CD14-positive monocyte (primary cell): ENCODE results near the gene FKBP5. TPM values are rescaled to one million over a fixed set of nuclear protein-coding genes. Genes with fewer than 3 reads are reported as not detected.
A peak's percentile ranks its signal among the peaks of the same experiment; 100 is the strongest.

Source experiments
- DNase-seq, 3 donors: peaks; one replicate each; pipeline ENCODE4 v3.0.0-alpha.2; 2011 to 2022
- H2AFZ ChIP-seq: 2 replicates; pipeline ENCODE4 v1.6.0; 2012; ENCODE audit warnings: mild to moderate bottlenecking, low read depth, low read length, inconsistent platforms; ENCODE audit not compliant: insufficient read depth, poor library complexity, severe bottlenecking
- H3K27ac ChIP-seq, 2 donors: 1 replicate in 1 of 2; 2 replicates in 1 of 2; pipeline ENCODE4 v1.5.1; 2012 to 2013; ENCODE audit warnings: low read length in 2 of 2, control low read depth in 1 of 2, inconsistent platforms in 1 of 2, low read depth in 1 of 2, mild to moderate bottlenecking in 1 of 2
- H3K27me3 ChIP-seq, 2 donors: one replicate each; pipeline versions ENCODE4 v1.6.0 to v1.6.1; 2011 to 2013; ENCODE audit warnings: low read length in 2 of 2; ENCODE audit not compliant: control insufficient read depth in 2 of 2, insufficient read depth in 2 of 2
- H3K36me3 ChIP-seq, 2 donors: replicated peaks in 1 of 2; 1 replicate in 1 of 2; 2 replicates in 1 of 2; pipeline versions ENCODE4 v1.5.1 to v1.6.1; 2012 to 2013; ENCODE audit warnings: low read length in 2 of 2, control low read depth in 1 of 2, inconsistent platforms in 1 of 2, mild to moderate bottlenecking in 1 of 2; ENCODE audit not compliant: insufficient read depth in 2 of 2, control insufficient read depth in 1 of 2
- H3K4me1 ChIP-seq, 2 donors: 1 replicate in 1 of 2; 2 replicates in 1 of 2; pipeline versions ENCODE4 v1.5.1 to v1.6.1; 2012 to 2013; ENCODE audit warnings: low read length in 2 of 2, control low read depth in 1 of 2, inconsistent platforms in 1 of 2, mild to moderate bottlenecking in 1 of 2, moderate library complexity in 1 of 2; ENCODE audit not compliant: insufficient read depth in 2 of 2, control insufficient read depth in 1 of 2
- H3K4me2 ChIP-seq: replicated peaks from 2 replicates; pipeline ENCODE3; 2012; ENCODE audit warnings: low read length, moderate library complexity, mild to moderate bottlenecking; ENCODE audit not compliant: poor library complexity, severe bottlenecking; ENCODE audit errors: extremely low read depth
- H3K4me3 ChIP-seq, 3 experiments: fragments of 200-600 bp in 1 of 3; sonication (generic) in 1 of 3; replicated peaks in 1 of 3; 1 replicate in 2 of 3; 2 replicates in 1 of 3; pipeline ENCODE4 v1.5.1; 2011 to 2013; ENCODE audit warnings: low read length in 3 of 3, mild to moderate bottlenecking in 3 of 3, control low read depth in 2 of 3, low read depth in 2 of 3, inconsistent platforms in 1 of 3, moderate library complexity in 1 of 3
- H3K79me2 ChIP-seq: 2 replicates; pipeline ENCODE4 v1.6.0; 2012; ENCODE audit warnings: mild to moderate bottlenecking, control low read depth, inconsistent platforms, low read length, moderate library complexity; ENCODE audit not compliant: insufficient read depth
- H3K9ac ChIP-seq: 2 replicates; pipeline ENCODE4 v1.6.0; 2017; ENCODE audit warnings: low read length, mild to moderate bottlenecking; ENCODE audit not compliant: insufficient read depth, poor library complexity, severe bottlenecking
- H3K9me3 ChIP-seq, 2 donors: replicated peaks in 1 of 2; 1 replicate in 1 of 2; 2 replicates in 1 of 2; pipeline versions ENCODE4 v1.5.1 to v1.6.1; 2012 to 2013; ENCODE audit warnings: low read length in 2 of 2, control low read depth in 1 of 2; ENCODE audit not compliant: control insufficient read depth in 1 of 2, insufficient read depth in 1 of 2
- H4K20me1 ChIP-seq: 2 replicates; pipeline ENCODE4 v1.6.0; 2012; ENCODE audit warnings: mild to moderate bottlenecking, low read length, control low read depth, moderate library complexity; ENCODE audit not compliant: insufficient read depth
- H3K27ac Mint-ChIP-seq, 7 donors: one replicate each; pipeline ENCODE4 v1.8.0; 2020; ENCODE audit warnings: mild to moderate bottlenecking in 7 of 7, mixed read lengths in 7 of 7, moderate library complexity in 6 of 7, inconsistent platforms in 2 of 7
- H3K27me3 Mint-ChIP-seq, 3 donors: one replicate each; pipeline ENCODE4 v1.8.0; 2021 to 2022; ENCODE audit warnings: low read depth in 3 of 3, mild to moderate bottlenecking in 3 of 3, mixed read lengths in 3 of 3, moderate library complexity in 3 of 3, inconsistent platforms in 1 of 3
- H3K36me3 Mint-ChIP-seq, 2 donors: one replicate each; pipeline ENCODE4 v1.8.0; 2020; ENCODE audit warnings: mixed read lengths in 2 of 2, inconsistent platforms in 1 of 2, mild to moderate bottlenecking in 1 of 2
- H3K4me1 Mint-ChIP-seq: one replicate; pipeline ENCODE4 v1.8.0; 2020; ENCODE audit warnings: mild to moderate bottlenecking, mixed read lengths
- H3K4me3 Mint-ChIP-seq, 2 donors: one replicate each; pipeline ENCODE4 v1.8.0; 2020; ENCODE audit warnings: mild to moderate bottlenecking in 2 of 2, mixed read lengths in 2 of 2, moderate library complexity in 1 of 2
- H3K9me3 Mint-ChIP-seq, 7 donors: one replicate each; pipeline ENCODE4 v1.8.0; 2020 to 2022; ENCODE audit warnings: mixed read lengths in 7 of 7, mild to moderate bottlenecking in 6 of 7, moderate library complexity in 6 of 7, inconsistent platforms in 2 of 7
- CTCF ChIP-seq: fragments of 200-600 bp; IDR thresholded peaks from one replicate; pipeline ENCODE4 v1.8.0; 2022; ENCODE audit warnings: antibody characterized with exemption, mild to moderate bottlenecking
- WGBS: methylation state at CpG from one replicate; pipeline ENCODE4 v1.1.5; 2013; ENCODE audit warnings: missing lambda C conversion rate; ENCODE audit not compliant: insufficient coverage; 5-methylcytosine and 5-hydroxymethylcytosine counted together
- intact Hi-C, 2 donors: fragments of 100-400 bp; cut with micrococcal nuclease; formaldehyde crosslinking; loops; one replicate each; pipeline versions ENCODE4 v1.15.0 to v1.15.1; 2023
- polyA plus RNA-seq, 3 donors: library from polyadenylated mRNA; depleted of rRNA in 1 of 3; unstranded in 2 of 3; stranded (reverse) in 1 of 3; fragments of 300-500 nt in 2 of 3; fragments of >200 nt in 1 of 3; fragmentation: Illumina TruSeq in 2 of 3; gene quantifications; 1 replicate in 2 of 3; 2 replicates in 1 of 3; pipeline ENCODE4 v1.2.3, GENCODE V29; 2012 to 2021

The FKBP5 gene
- polyA plus RNA-seq, 3 donors = 20.2 to 58.5 (median 56.9) TPM

DNA sequence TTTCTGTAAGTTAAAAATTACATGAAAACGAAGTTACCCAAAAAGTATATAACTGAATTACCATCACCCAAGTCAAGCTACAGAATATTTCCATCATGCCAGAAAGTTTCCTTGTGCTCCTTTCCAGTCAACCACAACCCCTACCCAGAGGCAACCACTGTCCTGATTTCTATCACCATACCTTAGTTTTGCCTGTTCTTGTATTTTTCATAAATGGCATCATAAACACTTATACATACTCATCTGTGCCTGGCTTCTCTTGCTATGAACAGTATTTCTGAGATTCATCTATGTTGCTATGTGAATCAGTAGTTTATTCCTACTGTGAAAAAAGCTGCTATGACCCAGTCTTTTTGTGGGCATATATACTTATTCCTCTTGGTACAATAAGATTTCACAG, 7.4 kb downstream of the FKBP5 start:
- H3K9me3 Mint-ChIP-seq = no peaks in the 10 kb centered on the region
- no CpG with 5 or more reads among the region's 1 CpG for WGBS
- H2AFZ ChIP-seq = no peak overlapping the region
- no peaks in the 10 kb centered on the region for H3K9me3 ChIP-seq
- peaks cover 25 to 36% of the 10 kb centered on the region in 2 donors for H3K36me3 Mint-ChIP-seq
- H3K4me2 ChIP-seq = no peak overlapping the region
- H3K4me1 Mint-ChIP-seq = peaks cover 36% of the 10 kb centered on the region
- no peaks in the 10 kb centered on the region for H3K27me3 ChIP-seq
- H3K27me3 Mint-ChIP-seq = peaks cover 0 to 1% (median 0%) of the 10 kb centered on the region in 3 donors
- no peak overlapping the region for H3K4me3 Mint-ChIP-seq
- no peak overlapping the region for H3K27ac ChIP-seq
- H3K4me3 ChIP-seq = no peak overlapping the region
- intact Hi-C loops = loop anchor here in 1 of 2 donors (10.0 kb wide), 1 partner anchor 96 kb away; no protein-coding TSS in a partner anchor
- no peak for DNase-seq
- H3K27ac Mint-ChIP-seq = peak overlapping the region in 1 of 7 donors; percentile 33
- peaks cover 15 to 44% of the 10 kb centered on the region in 2 donors for H3K36me3 ChIP-seq
- peaks cover 14 to 23% of the 10 kb centered on the region in 2 donors for H3K4me1 ChIP-seq
- H4K20me1 ChIP-seq = peaks cover 95% of the 10 kb centered on the region
- peaks cover 99% of the 10 kb centered on the region for H3K79me2 ChIP-seq
- no peak overlapping the region for H3K9ac ChIP-seq
- TF ChIP-seq CTCF = no peak

- Mint-ChIP-seq H3K36me3 (peaks cover 25 to 36% of the 10 kb centered on the region in 2 donors), H3K27ac (no peak overlapping the region), H3K27me3 (peaks cover 0 to 1% (median 0%) of the 10 kb centered on the region in 3 donors), H3K4me3 (no peak overlapping the region), H3K9me3 (no peaks in the 10 kb centered on the region), H3K4me1 (peaks cover 46% of the 10 kb centered on the region)
- Histone ChIP-seq H3K9ac (no peak overlapping the region), H3K27me3 (no peaks in the 10 kb centered on the region), H3K79me2 (peaks cover 99% of the 10 kb centered on the region), H2AFZ (no peak overlapping the region), H3K4me1 (peaks cover 9 to 12% of the 10 kb centered on the region in 2 donors), H3K4me3 (no peak overlapping the region), H3K27ac (no peak overlapping the region), H3K4me2 (no peak overlapping the region), H3K9me3 (no peaks in the 10 kb centered on the region), H4K20me1 (peaks cover 99% of the 10 kb centered on the region), H3K36me3 (peaks cover 15 to 40% of the 10 kb centered on the region in 2 donors)
- WGBS = no CpG with 5 or more reads among the region's 1 CpG
- intact Hi-C loops = loop anchor here in 1 of 2 donors (10.0 kb wide), 1 partner anchor 75 kb away; no protein-coding TSS in a partner anchor
- TF ChIP-seq CTCF = no peak
- DNase-seq = no peak
Measured at GRCh38 chr6:35679399-35679798, 9.3 kb downstream of the FKBP5 start.
